ENCODE results near the gene PRICKLE2.

- TF ChIP-seq CTCF (IDR thresholded peaks at IDR 0.05): no peak
- TF ChIP-seq, protein P1, sequence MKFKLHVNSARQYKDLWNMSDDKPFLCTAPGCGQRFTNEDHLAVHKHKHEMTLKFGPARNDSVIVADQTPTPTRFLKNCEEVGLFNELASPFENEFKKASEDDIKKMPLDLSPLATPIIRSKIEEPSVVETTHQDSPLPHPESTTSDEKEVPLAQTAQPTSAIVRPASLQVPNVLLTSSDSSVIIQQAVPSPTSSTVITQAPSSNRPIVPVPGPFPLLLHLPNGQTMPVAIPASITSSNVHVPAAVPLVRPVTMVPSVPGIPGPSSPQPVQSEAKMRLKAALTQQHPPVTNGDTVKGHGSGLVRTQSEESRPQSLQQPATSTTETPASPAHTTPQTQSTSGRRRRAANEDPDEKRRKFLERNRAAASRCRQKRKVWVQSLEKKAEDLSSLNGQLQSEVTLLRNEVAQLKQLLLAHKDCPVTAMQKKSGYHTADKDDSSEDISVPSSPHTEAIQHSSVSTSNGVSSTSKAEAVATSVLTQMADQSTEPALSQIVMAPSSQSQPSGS (CRISPR knock-in tag; IDR thresholded peaks at IDR 0.05; ENCODE audit: borderline replicate concordance, low read depth): no peak
- no peak for TF ChIP-seq RELA (CRISPR knock-in tag; IDR thresholded peaks at IDR 0.05; ENCODE audit: borderline replicate concordance)
- no peak for TF ChIP-seq NFYB (CRISPR knock-in tag; conservative IDR thresholded peaks at IDR 0.05; ENCODE audit: low read depth)
- TF ChIP-seq SMAD3 (CRISPR knock-in tag; IDR thresholded peaks at IDR 0.05; ENCODE audit: borderline replicate concordance): no peak
- no peak for TF ChIP-seq FOXP1 (CRISPR knock-in tag; IDR thresholded peaks at IDR 0.05; ENCODE audit: borderline replicate concordance)
- TF ChIP-seq, protein P2, sequence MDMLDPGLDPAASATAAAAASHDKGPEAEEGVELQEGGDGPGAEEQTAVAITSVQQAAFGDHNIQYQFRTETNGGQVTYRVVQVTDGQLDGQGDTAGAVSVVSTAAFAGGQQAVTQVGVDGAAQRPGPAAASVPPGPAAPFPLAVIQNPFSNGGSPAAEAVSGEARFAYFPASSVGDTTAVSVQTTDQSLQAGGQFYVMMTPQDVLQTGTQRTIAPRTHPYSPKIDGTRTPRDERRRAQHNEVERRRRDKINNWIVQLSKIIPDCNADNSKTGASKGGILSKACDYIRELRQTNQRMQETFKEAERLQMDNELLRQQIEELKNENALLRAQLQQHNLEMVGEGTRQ (CRISPR knock-in tag; IDR thresholded peaks at IDR 0.05): no peak
- TF ChIP-seq, protein P3, sequence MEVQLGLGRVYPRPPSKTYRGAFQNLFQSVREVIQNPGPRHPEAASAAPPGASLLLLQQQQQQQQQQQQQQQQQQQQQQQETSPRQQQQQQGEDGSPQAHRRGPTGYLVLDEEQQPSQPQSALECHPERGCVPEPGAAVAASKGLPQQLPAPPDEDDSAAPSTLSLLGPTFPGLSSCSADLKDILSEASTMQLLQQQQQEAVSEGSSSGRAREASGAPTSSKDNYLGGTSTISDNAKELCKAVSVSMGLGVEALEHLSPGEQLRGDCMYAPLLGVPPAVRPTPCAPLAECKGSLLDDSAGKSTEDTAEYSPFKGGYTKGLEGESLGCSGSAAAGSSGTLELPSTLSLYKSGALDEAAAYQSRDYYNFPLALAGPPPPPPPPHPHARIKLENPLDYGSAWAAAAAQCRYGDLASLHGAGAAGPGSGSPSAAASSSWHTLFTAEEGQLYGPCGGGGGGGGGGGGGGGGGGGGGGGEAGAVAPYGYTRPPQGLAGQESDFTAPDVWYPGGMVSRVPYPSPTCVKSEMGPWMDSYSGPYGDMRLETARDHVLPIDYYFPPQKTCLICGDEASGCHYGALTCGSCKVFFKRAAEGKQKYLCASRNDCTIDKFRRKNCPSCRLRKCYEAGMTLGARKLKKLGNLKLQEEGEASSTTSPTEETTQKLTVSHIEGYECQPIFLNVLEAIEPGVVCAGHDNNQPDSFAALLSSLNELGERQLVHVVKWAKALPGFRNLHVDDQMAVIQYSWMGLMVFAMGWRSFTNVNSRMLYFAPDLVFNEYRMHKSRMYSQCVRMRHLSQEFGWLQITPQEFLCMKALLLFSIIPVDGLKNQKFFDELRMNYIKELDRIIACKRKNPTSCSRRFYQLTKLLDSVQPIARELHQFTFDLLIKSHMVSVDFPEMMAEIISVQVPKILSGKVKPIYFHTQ (CRISPR knock-in tag; IDR thresholded peaks at IDR 0.05): no peak
- TF ChIP-seq FOXP4 (CRISPR knock-in tag; IDR thresholded peaks at IDR 0.05): no peak
Measured at GRCh38 chr3:64222501-64223111, 2.7 kb downstream of the PRICKLE2 start.
